Endothelial cell of hepatic sinusoid (primary cell): ENCODE measurements around the gene LRRC8B.
"Not testable (repeated sequence)": the region's sequence is repeated elsewhere in the genome, so short reads cannot be mapped to it uniquely, and the experiment has no call there.

ENCODE experiments used
- in situ Hi-C: cut with HindIII; loops from 2 replicates; pipeline ENCODE4 v1.10.0; 2017; ENCODE audit warnings: low sequenced_read_pairs

LRRC8B gene

DNA sequence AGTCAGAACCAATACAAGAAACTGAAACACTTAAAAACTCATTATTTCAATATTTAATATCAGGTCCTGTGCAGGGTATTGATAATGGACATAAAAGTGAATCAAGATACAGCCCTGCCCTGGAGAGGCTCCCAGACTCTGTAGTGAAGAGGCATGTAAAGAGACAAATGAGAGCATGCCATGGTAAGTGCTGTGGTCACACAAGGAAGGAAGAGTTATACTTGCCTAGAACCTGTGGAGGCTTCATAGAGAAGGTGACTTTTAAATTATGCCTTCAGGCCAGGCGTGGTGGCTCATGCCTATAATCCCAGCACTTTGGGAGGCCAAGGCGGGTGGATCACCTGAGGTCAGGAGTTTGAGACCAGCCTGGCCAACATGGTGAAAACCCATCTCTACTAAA is 105.0 kb downstream of the LRRC8B start:
- in situ Hi-C loops = not testable (repeated sequence)

DNA sequence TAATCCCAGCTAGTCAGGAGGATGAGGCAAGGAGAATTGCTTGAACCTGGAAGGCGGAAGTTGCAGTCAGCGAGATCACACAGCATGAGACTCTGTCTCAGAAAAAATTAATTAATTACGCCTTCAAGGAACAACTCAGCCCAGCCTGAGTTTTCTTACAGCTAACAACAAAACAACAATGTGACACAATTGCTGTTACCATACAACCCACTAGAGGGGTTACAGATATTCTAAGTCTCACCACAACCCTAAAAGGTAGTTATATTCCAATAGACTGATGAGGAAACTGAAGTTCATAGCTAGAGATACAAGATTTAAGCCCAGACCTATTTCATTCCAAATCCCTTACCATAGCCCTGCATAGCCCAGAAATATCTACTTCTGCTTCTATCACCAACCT is 105.4 kb downstream of the LRRC8B start:
- in situ Hi-C loops = loop anchor here (10.0 kb wide), 1 partner anchor 125 kb away; no protein-coding TSS in a partner anchor

DNA sequence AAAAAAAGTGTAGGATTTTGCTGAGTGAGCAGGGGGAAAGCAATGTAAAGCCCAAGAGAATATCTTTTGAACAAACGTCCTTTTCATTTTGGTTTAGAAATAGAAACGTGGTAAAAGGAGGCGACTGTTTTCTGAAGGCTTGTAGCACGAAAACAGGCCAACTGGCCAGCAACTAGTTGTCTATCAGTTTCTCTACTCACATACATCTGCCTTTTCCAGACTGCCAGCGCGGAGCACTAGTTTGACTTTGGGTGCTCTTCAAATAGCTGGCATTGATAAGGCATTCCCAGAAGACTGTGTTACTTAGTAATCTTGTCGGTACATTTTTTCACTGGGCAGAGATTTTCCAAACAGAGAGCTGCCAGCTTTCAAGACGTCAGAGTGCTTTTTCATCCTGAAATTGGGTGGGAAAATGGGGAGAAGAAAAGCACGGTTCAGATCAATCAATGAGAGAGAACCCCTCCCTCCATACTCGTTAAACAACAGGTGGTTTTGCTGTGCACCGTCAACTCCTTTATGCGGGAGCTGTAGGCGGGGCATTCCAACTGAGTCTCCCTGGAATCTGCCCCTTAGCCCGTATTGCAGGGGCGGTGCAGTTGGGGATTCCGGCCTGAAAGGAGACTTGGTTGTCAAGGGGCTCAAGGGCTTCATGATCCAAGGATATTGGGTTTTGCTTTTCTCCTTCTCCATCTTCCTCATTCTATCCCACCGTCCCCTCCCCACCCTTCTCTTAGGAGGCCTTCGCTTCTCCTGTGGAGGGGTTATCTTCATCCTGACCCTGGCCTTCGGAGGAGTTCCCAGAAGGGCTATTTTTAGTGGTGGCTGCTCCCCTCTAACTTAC is 107.4 kb downstream of the LRRC8B start:
- in situ Hi-C loops = loop anchor here (10.0 kb wide), 1 partner anchor 123 kb away; no protein-coding TSS in a partner anchor

- in situ Hi-C loops = loop anchor here (10.0 kb wide), 1 partner anchor 122 kb away; no protein-coding TSS in a partner anchor
Measured at GRCh38 chr1:89632657-89633247, 108.1 kb downstream of the LRRC8B start, which contains the start of gene LRRC8C. Gene LRRC8C (plus strand): TSS chr1:89633120. CDS start chr1:89686474, 53,354 bp downstream.

- in situ Hi-C loops = loop anchor here (10.0 kb wide), 1 partner anchor 121 kb away; no protein-coding TSS in a partner anchor
Measured at GRCh38 chr1:89633248-89633799, 108.7 kb downstream of the LRRC8B start.

DNA sequence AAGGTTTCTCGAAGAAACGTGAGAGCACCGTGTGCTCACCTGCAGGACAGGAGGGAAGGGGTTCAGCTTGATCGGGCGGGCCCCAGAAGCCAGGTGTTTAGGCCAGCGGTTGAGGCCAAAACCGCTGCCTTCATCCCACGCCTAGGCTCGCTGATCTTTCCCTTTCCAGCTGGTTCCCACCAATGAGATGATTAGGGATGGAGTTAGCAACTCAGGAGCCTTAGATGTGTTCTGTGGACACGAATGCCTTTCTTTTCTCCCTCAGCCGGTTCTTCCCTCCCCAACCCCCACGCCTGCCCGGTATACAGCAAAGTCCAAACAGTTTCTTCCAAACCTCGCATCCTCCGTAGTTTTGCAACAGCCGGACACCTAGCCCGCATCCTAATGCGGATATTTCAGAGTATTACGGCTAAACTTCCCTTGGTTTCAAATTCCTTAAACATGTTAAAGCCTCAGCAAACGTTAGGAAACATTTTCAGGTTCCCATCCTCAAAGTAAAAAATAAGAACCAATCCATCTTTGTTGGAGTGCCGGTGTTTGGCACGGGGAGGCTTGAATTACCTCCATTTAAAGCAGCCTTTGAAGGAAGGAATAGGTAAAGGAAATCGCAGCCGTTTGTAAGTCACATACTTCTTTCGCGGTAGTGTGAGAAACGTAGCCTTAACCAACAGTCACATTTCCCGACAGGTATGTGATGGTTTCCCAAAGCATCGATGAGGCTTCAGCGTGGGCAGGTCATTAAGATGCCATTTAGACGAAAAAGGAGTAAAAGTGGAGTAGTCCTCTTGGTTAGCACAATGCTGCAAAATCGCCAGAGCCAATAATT is 109.4 kb downstream of the LRRC8B start:
- in situ Hi-C loops = loop anchor here (10.0 kb wide), 1 partner anchor 121 kb away; no protein-coding TSS in a partner anchor

- in situ Hi-C loops = loop anchor here (10.0 kb wide), 1 partner anchor 119 kb away; no protein-coding TSS in a partner anchor
Measured at GRCh38 chr1:89635825-89636815, 111.5 kb downstream of the LRRC8B start.

GRCh38 chr1:89637496-89637895 is 112.9 kb downstream of the LRRC8B start:
- in situ Hi-C loops = loop anchor here (10.0 kb wide), 1 partner anchor 117 kb away; no protein-coding TSS in a partner anchor

DNA sequence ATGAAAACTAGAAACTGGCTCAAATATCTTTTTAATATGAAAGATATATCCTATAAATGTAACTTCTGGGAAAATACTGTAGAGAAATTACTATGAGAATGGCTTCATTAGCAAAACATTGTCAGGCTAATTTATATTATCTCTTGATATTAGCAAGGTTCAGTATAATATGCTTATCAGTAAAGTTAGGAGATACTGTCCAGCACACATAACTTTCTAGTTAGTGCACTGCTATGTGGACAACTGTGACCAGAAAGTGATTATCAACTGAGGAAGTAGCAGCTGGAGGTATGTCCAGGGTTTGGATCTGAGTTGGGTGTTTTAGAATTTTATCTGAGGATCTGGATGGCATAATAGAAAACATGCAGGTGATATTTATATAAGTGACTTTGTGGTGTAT is 115.8 kb downstream of the LRRC8B start:
- in situ Hi-C loops = no loop called here

GRCh38 chr1:89641781-89642180 is 117.2 kb downstream of the LRRC8B start:
- in situ Hi-C loops = no loop called here

DNA sequence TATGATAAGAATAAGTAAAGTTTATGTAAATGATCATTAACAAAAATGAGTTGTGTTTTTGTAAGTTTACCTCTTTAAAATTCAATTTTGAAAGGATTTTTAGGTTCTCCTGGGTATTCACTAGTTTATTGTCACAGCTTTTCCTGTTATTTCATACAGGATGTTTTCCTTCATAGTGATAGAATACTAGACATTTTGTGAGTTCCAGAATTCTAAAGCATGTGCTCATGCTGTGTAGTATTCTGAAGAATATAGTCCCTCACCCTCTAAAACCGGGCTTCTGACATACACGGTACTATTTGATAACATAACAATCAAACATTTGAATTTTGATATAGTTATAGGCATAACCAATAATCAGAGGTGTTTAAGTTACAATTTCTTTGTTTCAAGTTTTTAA is 118.9 kb downstream of the LRRC8B start:
- in situ Hi-C loops = no loop called here

DNA sequence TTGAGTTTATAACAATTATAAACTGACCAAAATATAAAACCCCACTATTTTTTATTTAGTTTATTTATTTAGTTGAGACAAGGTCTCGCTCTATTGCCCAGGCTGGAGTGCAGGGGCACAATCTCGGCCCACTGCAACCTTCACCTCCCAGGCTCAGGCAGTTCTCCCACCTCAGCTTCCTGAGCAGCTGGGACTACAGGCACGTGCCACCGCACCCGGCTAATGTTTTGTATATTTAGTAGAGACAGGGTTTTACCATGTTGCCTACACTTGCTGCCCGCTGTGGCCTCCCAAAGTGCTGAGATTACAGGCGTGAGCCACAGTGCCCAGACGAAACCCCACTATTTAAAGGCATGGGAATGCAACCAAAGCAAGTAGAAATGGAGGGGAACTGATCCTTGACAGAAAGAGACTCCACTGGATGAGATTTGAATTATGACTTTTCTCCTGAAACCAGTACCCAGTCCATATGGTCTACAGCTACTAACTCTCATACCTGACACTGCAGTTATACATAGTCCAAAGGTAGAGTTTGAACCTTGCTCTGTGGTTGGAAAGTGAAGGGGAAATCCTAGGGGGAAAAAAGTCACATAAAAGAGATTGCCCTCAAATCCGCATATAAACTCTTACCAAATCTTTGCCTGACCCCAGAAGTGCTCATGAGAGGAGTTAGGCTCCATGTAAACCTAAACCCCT is 119.6 kb downstream of the LRRC8B start:
- in situ Hi-C loops = no loop called here

- in situ Hi-C loops = no loop called here
Measured at GRCh38 chr1:89646259-89646658, 121.6 kb downstream of the LRRC8B start.
